Stimulated activated CD4-positive, alpha-beta T cell treated with anti-CD3 and anti-CD28 coated beads, TNF-alpha, amount 100 ng/mL, for 1 hour (primary cell): Measurements from ENCODE around the gene IQCN.

Experiments
- DNase-seq, 3 donors: peaks; one replicate each; pipeline ENCODE4 v3.0.0-alpha.2; 2020; ENCODE audit warnings: low read depth in 3 of 3, low spot score in 1 of 3

The IQCN gene

GRCh38 chr19:18232540-18233223, 41.6 kb downstream of the IQCN start:
- DNase-seq, result no peak

GRCh38 chr19:18231775-18232174, 42.5 kb downstream of the IQCN start:
- no peak for DNase-seq

DNA sequence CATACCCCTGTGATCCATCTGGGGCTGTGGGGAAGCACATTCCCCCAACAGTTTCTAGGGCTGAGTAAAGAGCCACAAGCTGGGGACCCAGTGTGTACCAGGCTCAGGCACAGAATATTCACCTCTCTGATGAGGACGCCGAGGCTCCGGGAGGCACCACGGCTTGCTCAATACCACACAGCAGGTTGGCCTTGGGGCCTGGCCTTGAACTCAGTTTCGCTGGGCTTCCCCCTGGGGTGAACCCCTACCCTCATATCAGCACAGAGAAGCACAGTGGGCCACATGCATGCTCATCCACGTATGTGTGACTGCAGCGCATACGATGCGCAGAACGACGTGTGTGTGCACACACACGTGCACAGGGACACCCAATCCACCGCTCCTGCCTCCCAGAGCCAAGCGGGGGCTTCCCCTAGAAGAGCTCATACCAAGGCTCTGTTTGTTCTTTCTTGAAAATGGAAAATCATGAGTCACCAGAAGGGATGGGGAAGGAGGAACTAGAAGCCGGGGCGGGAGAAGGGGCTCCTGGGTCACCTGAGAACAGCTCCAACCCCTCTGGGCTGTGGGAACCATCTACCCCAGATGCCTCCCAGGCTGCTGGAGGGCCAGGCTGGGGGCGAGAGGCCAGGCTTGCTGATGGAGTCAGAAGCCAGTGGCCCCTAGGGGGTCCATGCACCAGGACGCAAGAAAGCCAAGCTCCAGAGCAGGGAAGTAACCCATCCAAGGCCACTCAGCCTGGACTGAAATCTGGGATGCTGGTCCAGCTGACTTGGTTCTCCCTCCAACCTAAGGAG, 43.1 kb downstream of the IQCN start:
- no peak for DNase-seq

DNA sequence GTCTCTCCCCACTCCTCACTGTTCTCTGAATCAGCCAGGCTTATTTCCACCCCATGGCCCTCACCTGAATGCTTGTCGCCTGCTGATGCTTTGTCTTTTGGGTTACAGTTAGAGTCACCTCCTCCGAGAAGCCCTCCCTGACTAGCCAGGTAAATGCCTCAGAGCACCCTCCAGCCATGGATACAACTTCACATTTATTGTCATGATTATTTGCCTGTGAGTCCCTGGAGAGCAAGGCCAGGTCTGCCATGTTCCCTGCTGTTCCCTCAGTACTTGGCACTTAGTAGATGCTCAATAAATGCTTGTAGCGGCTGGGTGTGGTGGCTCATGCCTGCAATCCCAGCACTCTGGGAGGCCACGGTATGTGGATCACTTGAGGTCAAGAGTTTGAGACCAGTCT, 44.3 kb downstream of the IQCN start:
- no peak for DNase-seq

- DNase-seq, result no peak
Observed at GRCh38 chr19:18229474-18229873, 44.8 kb downstream of the IQCN start.

GRCh38 chr19:18227781-18228271, 46.4 kb downstream of the IQCN start:
- no peak for DNase-seq

- no peak for DNase-seq
Observed at GRCh38 chr19:18226956-18227780, 47.1 kb downstream of the IQCN start.

DNA sequence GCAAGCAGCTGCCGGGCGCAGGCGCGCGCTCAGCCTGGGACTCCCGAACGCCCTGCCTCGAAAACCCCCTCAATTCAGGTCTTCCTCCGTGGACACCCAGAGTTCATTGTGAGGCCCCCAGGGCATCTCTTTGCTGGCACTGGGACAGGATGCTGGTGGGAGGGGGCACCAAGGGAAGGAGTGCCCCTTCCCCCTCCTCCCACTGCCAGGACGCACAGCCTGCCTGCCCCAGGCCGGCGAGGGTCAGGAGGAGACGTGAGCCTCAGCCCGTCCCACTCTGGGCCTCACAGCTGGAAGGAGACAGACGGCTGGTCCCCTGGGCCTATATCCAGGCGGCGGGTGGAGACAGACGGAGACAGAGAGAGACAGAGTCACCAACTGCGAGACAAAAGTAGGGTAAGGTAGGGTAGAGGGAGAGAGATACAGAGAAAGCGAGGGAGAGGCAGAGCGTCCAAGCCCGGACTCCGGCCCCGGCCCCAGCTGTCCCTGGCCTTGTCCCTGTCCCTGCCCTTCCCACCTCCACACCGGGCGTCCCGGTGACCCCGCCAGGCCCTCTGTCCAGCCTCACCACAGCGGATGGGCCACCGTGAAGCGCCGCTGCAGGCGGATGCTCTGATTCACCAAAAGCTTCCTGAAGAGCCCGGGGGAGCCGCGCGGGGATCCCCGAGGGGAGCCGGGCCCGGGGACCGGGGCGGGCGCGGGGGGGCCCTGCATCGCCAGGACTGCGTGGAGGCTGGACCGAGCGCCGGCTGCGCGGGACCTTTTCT, 48.4 kb downstream of the IQCN start, which contains the start of gene PDE4C:
PDE4C (minus strand) TSS at position 737 of the 767 bp plus-strand sequence; CDS start at position 714, 23 bp downstream.
- DNase-seq, result no peak

- no peak for DNase-seq
Observed at GRCh38 chr19:18225355-18225701, 48.9 kb downstream of the IQCN start.

DNA sequence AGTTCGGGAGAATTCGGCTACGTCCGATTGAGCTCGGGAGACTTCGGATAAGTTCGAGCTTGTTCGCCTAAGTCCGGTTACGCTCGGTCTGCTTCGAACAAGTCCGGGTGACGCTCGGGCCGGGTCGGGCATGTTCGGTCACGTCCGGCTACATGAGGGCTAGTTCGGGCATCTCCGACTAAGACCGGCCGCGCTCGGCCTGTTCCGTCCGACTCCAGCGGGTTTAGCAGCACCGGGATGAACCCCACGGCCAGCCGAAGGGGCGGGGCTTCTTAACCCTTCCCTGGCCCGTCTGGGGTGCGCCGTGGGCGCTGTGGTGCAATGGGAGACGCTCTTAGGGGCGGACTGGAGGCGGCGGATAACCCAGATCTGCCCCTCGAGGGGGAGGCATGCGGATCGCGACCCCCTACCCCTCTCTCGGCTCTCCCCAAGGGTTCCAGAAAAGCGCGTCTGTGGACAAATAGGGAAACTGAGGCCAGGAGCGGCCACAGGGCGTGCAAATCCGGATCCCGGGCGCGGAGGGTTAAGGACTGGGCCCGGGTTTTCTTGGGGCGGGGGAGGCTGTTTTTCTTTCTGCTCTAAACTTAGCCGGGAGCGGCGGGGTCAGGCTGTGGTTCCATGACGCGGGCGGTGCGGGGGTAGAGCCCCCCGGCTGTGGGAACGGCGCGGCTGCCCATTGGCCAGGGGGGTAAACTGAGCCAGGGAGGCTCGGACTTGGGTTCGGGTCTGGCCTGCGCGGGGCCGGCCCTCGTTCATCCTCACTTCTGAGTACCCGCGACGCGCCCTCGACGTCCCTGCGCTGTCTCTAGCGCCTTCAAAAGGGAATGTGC, 49.5 kb downstream of the IQCN start:
- peak; percentile 55 to 78 (median 70) for DNase-seq

DNA sequence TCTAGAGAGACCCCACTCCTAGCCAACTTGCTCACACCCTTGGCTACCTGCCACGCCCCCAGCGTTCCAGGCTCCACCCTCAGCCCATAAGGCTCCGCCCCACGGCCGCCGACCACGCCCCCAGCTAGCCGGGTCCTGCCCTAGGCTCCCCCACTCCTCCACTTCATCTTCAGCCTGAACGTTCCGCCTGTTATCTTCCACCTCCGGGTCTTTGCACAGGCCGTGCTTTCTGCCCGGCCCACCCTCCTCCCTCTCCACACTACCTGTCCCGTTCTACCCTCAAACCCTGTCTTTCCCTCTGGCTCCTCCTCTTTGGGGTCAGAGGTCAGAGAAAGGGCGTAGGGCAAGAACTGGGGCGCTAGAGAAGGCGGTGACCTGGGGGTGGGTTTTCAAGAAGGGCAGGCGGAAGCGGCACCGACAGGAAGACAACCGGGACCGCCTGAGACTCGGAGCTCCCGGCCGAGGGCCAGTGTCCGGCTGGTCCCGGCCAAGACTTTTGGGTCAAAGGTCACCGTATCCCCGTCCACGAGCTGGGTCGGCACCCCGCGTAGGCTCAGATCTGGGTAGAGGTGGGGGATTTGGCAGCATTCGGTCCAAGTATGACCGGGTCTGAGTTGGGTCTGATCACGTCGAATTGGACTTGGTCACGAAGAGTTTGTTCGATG, 50.3 kb downstream of the IQCN start:
- no peak for DNase-seq

- no peak for DNase-seq
Observed at GRCh38 chr19:18221815-18222725, 52.2 kb downstream of the IQCN start.

DNA sequence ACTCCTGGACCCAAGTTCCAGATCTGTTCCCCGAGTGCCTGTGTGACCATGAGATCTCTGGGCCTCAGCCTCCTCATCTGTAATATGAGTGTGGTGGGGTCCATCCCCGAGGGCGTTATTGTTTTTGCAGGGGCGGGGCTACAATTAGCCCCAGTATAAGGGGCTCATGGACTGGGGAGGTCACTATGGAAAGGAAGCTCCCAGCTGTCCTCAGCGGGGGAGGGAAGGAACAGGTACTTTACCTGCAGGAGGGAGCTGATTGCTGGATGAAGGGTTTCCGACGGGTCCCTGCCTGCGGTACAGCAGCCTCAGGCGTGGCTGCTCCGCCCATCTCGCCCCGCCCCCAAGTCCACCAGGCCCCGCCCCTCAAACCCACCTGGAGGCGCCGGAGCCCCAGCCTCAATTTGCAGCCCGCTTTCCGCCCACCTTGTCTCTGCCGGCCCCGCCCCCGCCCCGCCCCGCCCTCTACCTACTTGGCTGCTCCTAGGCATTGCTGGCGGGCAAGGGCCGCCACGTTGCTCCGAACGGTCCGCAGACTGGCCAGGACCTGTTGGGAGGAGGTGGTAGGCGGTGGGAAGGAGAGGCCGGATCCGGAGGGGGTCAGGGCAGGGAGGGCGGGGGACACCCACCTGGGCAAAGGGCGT, 53.5 kb downstream of the IQCN start:
- no peak for DNase-seq

DNA sequence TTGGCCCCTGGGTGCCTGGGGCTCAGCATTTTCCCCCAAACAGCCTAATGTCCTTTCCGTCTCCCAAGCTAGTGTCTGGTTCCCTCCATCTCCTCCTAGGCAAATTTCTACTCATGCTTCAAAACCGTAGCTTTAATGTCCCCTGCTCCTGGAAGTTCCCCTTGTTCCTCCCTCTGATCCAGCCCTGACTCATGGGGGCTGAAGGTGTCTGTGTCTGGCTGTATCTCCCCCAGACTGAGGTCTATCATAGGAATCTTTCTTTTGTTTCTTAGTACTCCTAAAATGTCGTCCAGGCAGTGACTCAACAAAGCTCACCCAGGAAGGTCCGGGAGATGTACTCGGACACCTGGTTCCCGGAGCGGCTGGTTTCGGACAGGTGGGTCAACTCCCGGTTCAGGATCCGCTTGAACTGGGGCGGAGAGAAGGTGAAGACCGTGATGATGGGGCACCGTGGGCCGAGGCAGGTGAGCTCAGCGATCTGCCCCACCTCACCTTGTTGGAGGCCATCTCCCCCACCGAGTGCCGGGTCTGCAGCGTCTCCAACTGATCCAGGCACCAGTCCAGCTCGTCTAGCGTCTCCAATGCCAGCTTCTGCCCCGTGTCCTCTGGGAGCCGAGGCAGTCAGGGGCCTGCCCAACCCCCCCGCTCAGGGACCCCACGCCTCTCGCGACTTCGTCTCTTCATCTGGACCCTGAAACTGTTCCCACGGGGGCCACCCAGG, 54.2 kb downstream of the IQCN start:
- DNase-seq, result no peak

DNA sequence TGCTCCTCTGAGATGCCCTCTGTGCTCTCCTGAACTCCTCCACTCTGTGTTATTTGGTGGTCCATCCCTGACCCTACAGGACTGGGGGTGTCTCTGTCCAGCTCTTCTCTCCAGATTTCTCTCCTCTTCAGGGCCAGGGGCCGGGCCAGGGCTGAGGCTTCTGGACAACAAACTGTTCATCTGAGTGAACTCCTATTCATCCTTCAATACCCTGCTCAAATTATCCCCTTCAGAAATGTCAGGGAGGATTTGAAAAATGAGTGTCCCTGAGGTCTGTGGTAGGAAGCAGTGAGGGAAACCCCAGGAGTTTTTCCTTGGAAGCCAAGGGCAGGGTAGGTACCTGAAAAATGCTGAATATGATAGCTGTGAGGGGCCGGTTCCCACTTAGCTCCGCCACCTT, 55.7 kb downstream of the IQCN start:
- no peak for DNase-seq

- DNase-seq, result no peak
Observed at GRCh38 chr19:18218159-18218558, 56.1 kb downstream of the IQCN start.

GRCh38 chr19:18216789-18217188, 57.5 kb downstream of the IQCN start:
- no peak for DNase-seq
